ENCODE measurements around the gene MACROD1.

GRCh38 chr11:64059339-64060140, 106.4 kb downstream of the MACROD1 start:
- no peak for TF ChIP-seq CTCF (IDR thresholded peaks at IDR 0.05)
- no peak for TF ChIP-seq POLR2A (IDR thresholded peaks at IDR 0.05)
